H9 (cell line): ENCODE results near the gene UNCX. TPM values are rescaled to one million over a fixed set of nuclear protein-coding genes. Genes with fewer than 3 reads are reported as not detected.

Experiments
- DNase-seq: peaks from one replicate; pipeline ENCODE4 v3.0.0-alpha.2; 2017
- H2AFZ ChIP-seq: one replicate; pipeline ENCODE4 v1.6.1; 2013; ENCODE audit warnings: mild to moderate bottlenecking, low read length, control low read depth, moderate library complexity
- H2AK5ac ChIP-seq: 2 replicates; pipeline ENCODE4 v1.6.1; 2013; ENCODE audit warnings: low read length, control low read depth, mixed read lengths; ENCODE audit not compliant: insufficient read length
- H2BK120ac ChIP-seq: one replicate; pipeline ENCODE4 v1.6.1; 2013; ENCODE audit warnings: low read depth, mild to moderate bottlenecking, low read length, control low read depth, inconsistent platforms; ENCODE audit not compliant: poor library complexity, severe bottlenecking
- H2BK12ac ChIP-seq: 2 replicates; pipeline ENCODE4 v1.6.1; 2013; ENCODE audit warnings: low read length, control low read depth, mixed read lengths, low read depth; ENCODE audit not compliant: insufficient read length
- H2BK15ac ChIP-seq: 2 replicates; pipeline ENCODE4 v1.6.1; 2013; ENCODE audit warnings: low read depth, low read length, control low read depth
- H2BK20ac ChIP-seq: one replicate; pipeline ENCODE4 v1.6.1; 2013; ENCODE audit warnings: low read depth, mild to moderate bottlenecking, low read length, control low read depth, inconsistent platforms; ENCODE audit not compliant: poor library complexity, severe bottlenecking
- H2BK5ac ChIP-seq: 2 replicates; pipeline ENCODE4 v1.6.1; 2013; ENCODE audit warnings: low read length, control low read depth, mixed read lengths; ENCODE audit not compliant: insufficient read length
- H3K14ac ChIP-seq: 2 replicates; pipeline ENCODE4 v1.6.1; 2013; ENCODE audit warnings: low read length, control low read depth; ENCODE audit not compliant: insufficient read depth
- H3K18ac ChIP-seq: 2 replicates; pipeline ENCODE4 v1.6.1; 2013; ENCODE audit warnings: low read depth, mild to moderate bottlenecking, mixed read lengths, low read length, control low read depth; ENCODE audit not compliant: insufficient read length
- H3K23ac ChIP-seq: 2 replicates; pipeline ENCODE4 v1.6.1; 2013; ENCODE audit warnings: low read length, control low read depth, mixed read lengths, low read depth; ENCODE audit not compliant: insufficient read length
- H3K23me2 ChIP-seq: 2 replicates; pipeline ENCODE4 v1.6.1; 2013; ENCODE audit warnings: low read depth, mild to moderate bottlenecking, mixed read lengths, low read length, control low read depth; ENCODE audit not compliant: insufficient read length, poor library complexity, severe bottlenecking
- H3K27ac ChIP-seq: 2 replicates; pipeline ENCODE4 v1.5.1; 2013; ENCODE audit warnings: low read length, control low read depth, mixed read lengths, low read depth; ENCODE audit not compliant: insufficient read length
- H3K27me3 ChIP-seq: 2 replicates; pipeline ENCODE4 v1.6.1; 2013; ENCODE audit warnings: low read length, control low read depth, inconsistent platforms; ENCODE audit not compliant: insufficient read depth
- H3K4ac ChIP-seq: 2 replicates; pipeline ENCODE4 v1.6.1; 2013; ENCODE audit warnings: low read depth, mild to moderate bottlenecking, control low read depth, inconsistent platforms, low read length, moderate library complexity
- H3K4me1 ChIP-seq: 2 replicates; pipeline ENCODE4 v1.6.1; 2013; ENCODE audit warnings: low read length, control low read depth, inconsistent platforms; ENCODE audit not compliant: insufficient read depth
- H3K4me2 ChIP-seq: 2 replicates; pipeline ENCODE4 v1.6.1; 2013; ENCODE audit warnings: low read length, control low read depth, mixed read lengths; ENCODE audit not compliant: insufficient read length, insufficient read depth
- H3K56ac ChIP-seq: 2 replicates; pipeline ENCODE4 v1.6.1; 2013; ENCODE audit warnings: low read depth, mild to moderate bottlenecking, mixed read lengths, low read length, control low read depth; ENCODE audit not compliant: insufficient read length
- H3K79me1 ChIP-seq: 2 replicates; pipeline ENCODE4 v1.6.1; 2013; ENCODE audit warnings: low read depth, mild to moderate bottlenecking, moderate library complexity, low read length, control low read depth, inconsistent platforms; ENCODE audit not compliant: insufficient read depth, poor library complexity, severe bottlenecking
- H3K79me2 ChIP-seq: 2 replicates; pipeline ENCODE4 v1.6.1; 2013; ENCODE audit warnings: low read length, control low read depth, inconsistent platforms; ENCODE audit not compliant: insufficient read depth
- H3K9ac ChIP-seq: 2 replicates; pipeline ENCODE4 v1.6.1; 2013; ENCODE audit warnings: low read length, control low read depth, mixed read lengths; ENCODE audit not compliant: insufficient read length; ENCODE audit errors: extremely low read depth
- H3K9me3 ChIP-seq: one replicate; pipeline ENCODE4 v1.6.1; 2013; ENCODE audit warnings: low read depth, low read length, inconsistent platforms; ENCODE audit not compliant: control insufficient read depth
- H3T11ph ChIP-seq: one replicate; pipeline ENCODE4 v1.6.1; 2013; ENCODE audit warnings: mild to moderate bottlenecking, low read length, control low read depth, inconsistent platforms
- H4K20me1 ChIP-seq: one replicate; pipeline ENCODE4 v1.6.1; 2013; ENCODE audit not compliant: control insufficient read depth, insufficient read length, insufficient read depth
- H4K5ac ChIP-seq: 2 replicates; pipeline ENCODE4 v1.6.1; 2013; ENCODE audit warnings: low read depth, mild to moderate bottlenecking, mixed read lengths, low read length, control low read depth; ENCODE audit not compliant: insufficient read length
- H4K8ac ChIP-seq: replicated peaks from 2 replicates; pipeline ENCODE4 v1.6.1; 2013; ENCODE audit warnings: low read length, control low read depth, mixed read lengths, low read depth; ENCODE audit not compliant: insufficient read length
- H4K91ac ChIP-seq: 2 replicates; pipeline ENCODE4 v1.6.1; 2013; ENCODE audit warnings: low read depth, mild to moderate bottlenecking, moderate library complexity, mixed read lengths, low read length, control low read depth; ENCODE audit not compliant: insufficient read length
- H3K27ac Mint-ChIP-seq, 3 experiments: 2 replicates in 2 of 3; 3 replicates in 1 of 3; pipeline ENCODE4 v1.8.0; 2020 to 2021; ENCODE audit warnings: mixed read lengths in 3 of 3, mild to moderate bottlenecking in 1 of 3, moderate library complexity in 1 of 3
- H3K27me3 Mint-ChIP-seq: 2 replicates; pipeline ENCODE4 v1.8.0; 2021; ENCODE audit warnings: low read depth, mild to moderate bottlenecking, moderate library complexity, mixed read lengths
- H3K36me3 Mint-ChIP-seq, 3 experiments: 2 replicates in 2 of 3; 3 replicates in 1 of 3; pipeline ENCODE4 v1.8.0; 2020 to 2021; ENCODE audit warnings: low read depth in 3 of 3, mixed read lengths in 3 of 3; ENCODE audit not compliant: insufficient read depth in 1 of 3
- H3K4me1 Mint-ChIP-seq, 2 experiments: 2 replicates each; pipeline ENCODE4 v1.8.0; 2020; ENCODE audit warnings: mixed read lengths in 2 of 2
- H3K4me3 Mint-ChIP-seq, 2 experiments: 2 replicates in 1 of 2; 3 replicates in 1 of 2; pipeline ENCODE4 v1.8.0; 2020 to 2021; ENCODE audit warnings: mild to moderate bottlenecking in 2 of 2, mixed read lengths in 2 of 2, moderate library complexity in 1 of 2
- H3K9me3 Mint-ChIP-seq, 2 experiments: 2 replicates in 1 of 2; 3 replicates in 1 of 2; pipeline ENCODE4 v1.8.0; 2020; ENCODE audit warnings: mild to moderate bottlenecking in 2 of 2, mixed read lengths in 2 of 2, moderate library complexity in 1 of 2
- CTCF ChIP-seq: fragments of 200-600 bp; sonication (generic); conservative IDR thresholded peaks from 3 replicates; pipeline ENCODE4 v1.8.0; 2021; ENCODE audit warnings: antibody characterized with exemption, mild to moderate bottlenecking
- WGBS: extraction: QIAGEN DNeasy Blood & Tissue Kit; methylation state at CpG from one replicate; pipeline ENCODE4 v1.1.7; 2013; ENCODE audit warnings: missing lambda C conversion rate, low lambda C conversion rate, mixed read lengths; ENCODE audit not compliant: insufficient read length; ENCODE audit errors: extremely low coverage; 5-methylcytosine and 5-hydroxymethylcytosine counted together
- total RNA-seq: library from RNA; stranded (reverse); gene quantifications from 2 replicates; pipeline ENCODE4 v1.2.1, GENCODE V29; 2021

UNCX gene
- total RNA-seq, 1 experiment from 2014 or later, result not detected

GRCh38 chr7:1253681-1254181 lies 21.1 kb downstream of the UNCX start:
- Mint-ChIP-seq H3K27me3 (peaks cover 60% of the 10 kb centered on the region), H3K27ac (no peak overlapping the region), H3K4me3 (no peak overlapping the region; a peak in 1 of 5 replicates), H3K4me1 (peaks cover 0 to 12% of the 10 kb centered on the region in 2 experiments; a peak in 2 of 4 replicates), H3K36me3 (no peaks in the 10 kb centered on the region), H3K9me3 (no peaks in the 10 kb centered on the region; a peak in 1 of 5 replicates)
- H3K18ac ChIP-seq, result no peak overlapping the region
- H3T11ph ChIP-seq, result no peak overlapping the region
- H3K23me2 ChIP-seq, result no peaks in the 10 kb centered on the region
- H4K8ac ChIP-seq, result no peak overlapping the region
- H3K56ac ChIP-seq, result no peak overlapping the region
- H3K79me1 ChIP-seq, result no peaks in the 10 kb centered on the region
- no peak overlapping the region for H2AK5ac ChIP-seq
- no peak overlapping the region for H2BK120ac ChIP-seq
- H3K9ac ChIP-seq, result no peak overlapping the region
- no peaks in the 10 kb centered on the region for H3K9me3 ChIP-seq
- WGBS, result no CpG with 5 or more reads among the region's 20 CpGs
- H2AFZ ChIP-seq, result no peak overlapping the region
- H2BK15ac ChIP-seq, result no peak overlapping the region
- H3K4me1 ChIP-seq, result no peaks in the 10 kb centered on the region
- H3K14ac ChIP-seq, result no peak overlapping the region
- H4K20me1 ChIP-seq, result no peaks in the 10 kb centered on the region
- H2BK12ac ChIP-seq, result no peak overlapping the region
- no peaks in the 10 kb centered on the region for H3K79me2 ChIP-seq
- H3K27ac ChIP-seq, result no peak overlapping the region
- no peak overlapping the region for H2BK20ac ChIP-seq
- H3K4ac ChIP-seq, result no peak overlapping the region
- DNase-seq, result no peak
- no peak overlapping the region for H3K23ac ChIP-seq
- no peak overlapping the region for H2BK5ac ChIP-seq
- TF ChIP-seq CTCF, result no peak
- no peak overlapping the region for H3K4me2 ChIP-seq
- H4K91ac ChIP-seq, result no peak overlapping the region
- H3K27me3 ChIP-seq, result peaks cover 7% of the 10 kb centered on the region
- no peak overlapping the region for H4K5ac ChIP-seq
